ENCODE measurements around the gene TULP4. TPM values are rescaled to one million over a fixed set of nuclear protein-coding genes. Genes with fewer than 3 reads are reported as not detected.
"Not testable (repeated sequence)": the region's sequence is repeated elsewhere in the genome, so short reads cannot be mapped to it uniquely, and the experiment has no call there.

Gene TULP4
- total RNA-seq, 3 donors from 2014 or later: 104 to 171 (median 112) TPM

DNA sequence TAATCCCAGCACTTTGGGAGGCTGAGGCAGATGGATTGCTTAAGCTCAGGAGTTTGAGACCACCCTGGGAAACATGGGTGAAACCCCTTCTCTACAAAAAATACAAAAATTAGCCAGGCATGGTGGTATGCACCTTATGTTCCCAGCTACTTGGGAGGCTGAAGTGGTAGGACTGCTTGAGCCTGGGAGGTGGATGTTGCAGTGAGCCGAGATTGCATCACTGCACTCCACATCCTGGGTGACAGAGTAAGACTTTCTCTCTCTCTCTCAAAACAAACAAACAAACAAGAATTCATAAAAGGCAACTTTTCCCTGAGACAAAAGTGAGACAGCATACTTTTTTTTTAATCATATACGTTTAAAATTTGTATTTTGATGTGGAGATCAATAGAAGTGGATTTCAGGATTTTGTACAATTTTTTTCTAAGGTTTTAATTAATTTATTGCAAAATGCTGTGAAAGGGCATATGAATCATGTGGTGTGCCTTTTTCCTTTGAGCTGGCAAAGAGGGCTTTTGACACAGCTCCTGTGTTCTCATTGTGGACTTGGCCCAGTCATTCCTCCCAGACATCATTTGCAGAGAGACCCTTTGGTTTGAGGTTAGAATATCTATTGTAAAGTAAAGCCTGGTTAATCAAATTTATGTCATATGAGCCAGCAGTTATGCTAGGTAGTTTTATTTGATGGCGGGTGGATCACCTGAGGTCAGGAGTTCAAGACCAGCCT lies 77.1 kb downstream of the TULP4 start:
- TF ChIP-seq POLR2AphosphoS5 (IDR thresholded peaks at IDR 0.05) (no peak), POLR2A (IDR thresholded peaks at IDR 0.05) (no peak), CTCF (IDR thresholded peaks at IDR 0.05) (no peak)
- Histone ChIP-seq H3K4me1 (no peaks in the 10 kb centered on the region), H3K4me3 (no peak overlapping the region)

GRCh38 chr6:158391276-158391675 lies 79.0 kb downstream of the TULP4 start:
- Histone ChIP-seq H3K4me1 (no peaks in the 10 kb centered on the region), H3K36me3 (no peaks in the 10 kb centered on the region), H3K4me3 (no peak overlapping the region), H3K9me3 (no peaks in the 10 kb centered on the region), H3K27ac (no peak overlapping the region), H3K27me3 (no peaks in the 10 kb centered on the region)
- DNase-seq (ENCODE audit: low spot score in 2 of 2): no peak
- TF ChIP-seq CTCF (IDR thresholded peaks at IDR 0.05): no peak
- TF ChIP-seq POLR2A (IDR thresholded peaks at IDR 0.05): no peak
- TF ChIP-seq POLR2AphosphoS5 (IDR thresholded peaks at IDR 0.05): no peak
- intact Hi-C loops (cut with DNase I; ENCODE audit: low total_unique reads): no loop called here

More for the DNA sequence above, 77.1 kb downstream of the TULP4 start:
- intact Hi-C loops (cut with DNase I; ENCODE audit: low total_unique reads): no loop called here
- DNase-seq (ENCODE audit: low spot score in 2 of 2): no peak
- Histone ChIP-seq H3K36me3 (no peaks in the 10 kb centered on the region), H3K9me3 (no peaks in the 10 kb centered on the region), H3K27ac (no peak overlapping the region), H3K27me3 (no peaks in the 10 kb centered on the region)

GRCh38 chr6:158391977-158392376 lies 79.7 kb downstream of the TULP4 start:
- H3K27ac ChIP-seq; H3K27me3 ChIP-seq; H3K4me3 ChIP-seq; H3K4me1 ChIP-seq; H3K9me3 ChIP-seq; DNase-seq (ENCODE audit: low spot score in 2 of 2); intact Hi-C loops (cut with DNase I; ENCODE audit: low total_unique reads); H3K36me3 ChIP-seq: not testable (repeated sequence)

- Histone ChIP-seq H3K27ac (no peak overlapping the region), H3K36me3 (no peaks in the 10 kb centered on the region), H3K9me3 (no peaks in the 10 kb centered on the region), H3K4me1 (no peaks in the 10 kb centered on the region), H3K4me3 (no peak overlapping the region), H3K27me3 (no peaks in the 10 kb centered on the region)
- no peak for DNase-seq (ENCODE audit: low spot score in 2 of 2)
- intact Hi-C loops (cut with DNase I; ENCODE audit: low total_unique reads): no loop called here
- TF ChIP-seq CTCF (IDR thresholded peaks at IDR 0.05) (no peak), POLR2A (IDR thresholded peaks at IDR 0.05) (no peak), POLR2AphosphoS5 (IDR thresholded peaks at IDR 0.05) (no peak)
Measured at GRCh38 chr6:158396136-158396535, 83.9 kb downstream of the TULP4 start.

DNA sequence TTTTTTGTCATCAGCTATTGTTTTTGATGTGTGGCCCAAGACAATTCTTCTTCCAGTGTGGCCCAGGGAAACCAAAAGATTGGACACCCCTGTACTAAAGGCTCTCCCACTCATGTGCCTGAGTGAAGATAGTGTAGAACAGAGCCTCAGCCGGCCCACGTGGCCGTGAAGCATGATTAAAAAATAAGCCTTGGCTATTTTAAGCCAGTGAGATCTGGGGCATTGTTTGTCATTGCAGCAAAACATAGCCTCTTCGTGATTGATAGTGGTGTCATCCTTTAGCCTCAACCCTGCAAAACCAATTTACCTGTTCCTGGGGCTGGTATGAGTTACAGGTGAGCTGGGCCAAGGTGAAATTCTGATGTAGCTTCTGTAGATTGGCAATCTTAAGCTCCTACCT lies 85.3 kb downstream of the TULP4 start:
- Histone ChIP-seq H3K4me1 (no peaks in the 10 kb centered on the region), H3K27me3 (no peaks in the 10 kb centered on the region), H3K9me3 (no peaks in the 10 kb centered on the region), H3K36me3 (no peaks in the 10 kb centered on the region), H3K27ac (no peak overlapping the region), H3K4me3 (no peak overlapping the region)
- TF ChIP-seq POLR2A (IDR thresholded peaks at IDR 0.05) (no peak), CTCF (IDR thresholded peaks at IDR 0.05) (no peak), POLR2AphosphoS5 (IDR thresholded peaks at IDR 0.05) (no peak)
- DNase-seq (ENCODE audit: low spot score in 2 of 2): no peak
- intact Hi-C loops (cut with DNase I; ENCODE audit: low total_unique reads): no loop called here
